Activated naive CD4-positive, alpha-beta T cell treated with anti-CD3 and anti-CD28 coated beads, Interleukin-2, amount 10 ng/mL, durations not matched to agents 7 days and 5 days (primary cell): ENCODE measurements around the gene HOXB5.

Experiments used
- CTCF ChIA-PET: fragments of 350-600 bp; sonication (Branson Sonifier 250); formaldehyde crosslinking; loops from one replicate; lab custom pipeline; 2021; ENCODE audit warnings: antibody characterized with exemption; lab: Charles Lee
- DNase-seq: peaks from one replicate; pipeline ENCODE4 v3.0.0-alpha.2; 2020
- H3K27ac Mint-ChIP-seq: one replicate; pipeline ENCODE4 v1.8.0; 2021; ENCODE audit warnings: mild to moderate bottlenecking, moderate library complexity, mixed read lengths
- H3K27me3 Mint-ChIP-seq: one replicate; pipeline ENCODE4 v1.8.0; 2021; ENCODE audit warnings: mild to moderate bottlenecking, mixed read lengths
- H3K36me3 Mint-ChIP-seq: one replicate; pipeline ENCODE4 v1.8.0; 2021; ENCODE audit warnings: mixed read lengths
- H3K4me1 Mint-ChIP-seq: one replicate; pipeline ENCODE4 v1.8.0; 2021; ENCODE audit warnings: mixed read lengths
- H3K4me3 Mint-ChIP-seq: one replicate; pipeline ENCODE4 v1.8.0; 2021; ENCODE audit warnings: mild to moderate bottlenecking, moderate library complexity, mixed read lengths
- H3K9me3 Mint-ChIP-seq: one replicate; pipeline ENCODE4 v1.8.0; 2021; ENCODE audit warnings: mixed read lengths

HOXB5 gene

DNA sequence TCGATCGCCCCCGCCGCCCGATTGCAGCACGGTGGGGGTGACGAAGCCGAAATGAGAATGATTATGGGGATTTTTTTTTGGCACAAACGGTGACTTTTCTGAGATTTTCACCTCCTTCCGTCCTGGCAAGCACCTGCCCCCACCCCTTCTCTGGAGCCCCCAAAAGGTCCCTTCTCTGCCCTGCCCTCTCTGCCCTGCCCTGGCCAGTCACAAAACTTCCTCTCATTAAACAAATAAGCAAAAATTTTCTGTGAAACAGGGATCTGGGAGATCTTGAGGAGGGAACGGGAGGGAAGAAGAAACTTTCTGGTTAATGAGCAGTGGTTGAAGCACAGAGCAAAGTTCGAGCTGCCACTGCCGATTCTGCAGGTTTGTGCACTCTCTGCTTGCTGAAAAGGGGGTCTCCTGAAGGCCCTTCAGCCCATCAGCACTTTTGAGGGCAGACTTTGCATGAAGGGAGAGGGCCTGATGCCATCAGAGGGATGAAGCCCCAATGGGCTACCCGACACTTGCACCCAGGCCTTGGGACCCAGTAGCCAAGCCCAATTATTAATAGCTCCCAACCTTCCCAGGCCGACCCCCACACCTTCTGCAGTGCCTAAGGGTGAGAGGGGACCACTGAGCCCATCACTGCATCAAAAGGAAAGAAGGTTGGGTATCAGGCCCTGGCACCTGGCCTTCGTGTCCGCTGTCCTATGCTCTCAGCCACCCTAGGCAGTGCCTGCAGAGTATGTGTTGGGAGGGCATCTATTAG lies 22.6 kb upstream of the HOXB5 start:
- Mint-ChIP-seq H3K27me3 (peaks cover 100% of the 10 kb centered on the region), H3K27ac (peak overlapping the region; percentile 69), H3K4me1 (peaks cover 53% of the 10 kb centered on the region), H3K36me3 (peaks cover 4% of the 10 kb centered on the region), H3K9me3 (no peaks in the 10 kb centered on the region), H3K4me3 (no peak overlapping the region)
- DNase-seq, result no peak
- CTCF ChIA-PET, result interaction anchor here (2.8 kb wide), 1 partner anchor 10 kb away, joined by 11 read pairs; the partner anchor contains the start of gene HOXB9

DNA sequence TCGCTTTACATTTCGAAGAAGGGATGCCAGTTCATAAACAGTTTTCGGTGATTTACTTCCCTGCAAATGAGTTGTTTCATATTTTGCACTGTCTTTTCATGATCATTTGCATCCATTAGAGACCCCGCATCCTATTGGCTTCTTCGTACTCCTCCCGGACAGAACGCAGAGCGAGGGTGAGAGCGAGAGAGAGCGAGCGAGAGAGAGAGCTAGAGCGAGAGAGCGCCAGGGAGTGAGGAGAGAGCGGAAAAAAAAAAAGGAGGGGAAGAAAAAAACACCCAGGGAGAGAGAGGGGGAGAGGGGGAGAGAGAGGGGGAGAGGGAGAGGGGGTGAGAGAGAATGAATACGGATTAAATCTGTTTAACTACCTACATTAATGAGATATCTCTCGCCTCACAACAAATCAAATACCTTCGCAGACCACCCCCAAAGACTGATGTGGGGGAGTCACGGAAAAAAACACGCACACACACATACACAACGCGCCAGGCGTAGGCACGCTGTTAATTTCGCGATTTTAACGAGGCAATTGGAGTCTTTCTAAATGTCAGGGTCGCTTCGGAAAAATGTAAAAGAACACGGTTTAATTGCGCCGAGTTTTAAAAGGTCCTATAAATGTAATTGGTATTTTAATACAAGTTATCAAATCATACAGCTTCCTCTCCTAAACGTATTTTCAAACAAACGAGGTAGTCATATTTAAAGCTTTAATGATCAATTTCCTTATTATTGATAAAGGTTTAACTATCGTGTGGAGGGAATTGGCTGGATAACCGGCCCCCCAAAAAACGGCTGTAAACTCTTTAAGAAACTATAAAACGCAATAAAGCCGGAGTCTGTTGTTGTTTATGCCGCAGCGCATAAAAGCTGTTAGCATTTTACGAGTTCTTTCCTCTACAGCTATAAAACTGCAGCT lies 21.7 kb upstream of the HOXB5 start, which contains the start of gene HOXB8:
Gene HOXB8, minus strand, starts transcription at position 246 of the 916 bp plus-strand sequence. CDS start 588 bp downstream, outside the sequence.
- Mint-ChIP-seq H3K36me3 (peaks cover 4% of the 10 kb centered on the region), H3K9me3 (no peaks in the 10 kb centered on the region), H3K4me1 (peaks cover 59% of the 10 kb centered on the region), H3K27me3 (peaks cover 100% of the 10 kb centered on the region), H3K4me3 (peak within 1 kb of the TSS; percentile 18), H3K27ac (peak within 1 kb of the TSS; percentile 75)
- CTCF ChIA-PET, result interaction anchor here (2.8 kb wide), 1 partner anchor 11 kb away, joined by 11 read pairs; the partner anchor contains the start of gene HOXB9
- no peak for DNase-seq

GRCh38 chr17:48613862-48614694 lies 20.5 kb upstream of the HOXB5 start:
- Mint-ChIP-seq H3K4me1 (peaks cover 58% of the 10 kb centered on the region), H3K27ac (peak overlapping the region; percentile 75), H3K9me3 (no peaks in the 10 kb centered on the region), H3K36me3 (peaks cover 4% of the 10 kb centered on the region), H3K27me3 (peaks cover 100% of the 10 kb centered on the region), H3K4me3 (peak overlapping the region; percentile 18)
- CTCF ChIA-PET, result interaction anchor here (1.0 to 2.8 kb wide), 3 partner anchors 12 to 109 kb away, joined by 3 to 11 read pairs (median 4); partner anchors contain the start of genes HOXB9 and PRAC2
- peak; percentile 45 for DNase-seq

DNA sequence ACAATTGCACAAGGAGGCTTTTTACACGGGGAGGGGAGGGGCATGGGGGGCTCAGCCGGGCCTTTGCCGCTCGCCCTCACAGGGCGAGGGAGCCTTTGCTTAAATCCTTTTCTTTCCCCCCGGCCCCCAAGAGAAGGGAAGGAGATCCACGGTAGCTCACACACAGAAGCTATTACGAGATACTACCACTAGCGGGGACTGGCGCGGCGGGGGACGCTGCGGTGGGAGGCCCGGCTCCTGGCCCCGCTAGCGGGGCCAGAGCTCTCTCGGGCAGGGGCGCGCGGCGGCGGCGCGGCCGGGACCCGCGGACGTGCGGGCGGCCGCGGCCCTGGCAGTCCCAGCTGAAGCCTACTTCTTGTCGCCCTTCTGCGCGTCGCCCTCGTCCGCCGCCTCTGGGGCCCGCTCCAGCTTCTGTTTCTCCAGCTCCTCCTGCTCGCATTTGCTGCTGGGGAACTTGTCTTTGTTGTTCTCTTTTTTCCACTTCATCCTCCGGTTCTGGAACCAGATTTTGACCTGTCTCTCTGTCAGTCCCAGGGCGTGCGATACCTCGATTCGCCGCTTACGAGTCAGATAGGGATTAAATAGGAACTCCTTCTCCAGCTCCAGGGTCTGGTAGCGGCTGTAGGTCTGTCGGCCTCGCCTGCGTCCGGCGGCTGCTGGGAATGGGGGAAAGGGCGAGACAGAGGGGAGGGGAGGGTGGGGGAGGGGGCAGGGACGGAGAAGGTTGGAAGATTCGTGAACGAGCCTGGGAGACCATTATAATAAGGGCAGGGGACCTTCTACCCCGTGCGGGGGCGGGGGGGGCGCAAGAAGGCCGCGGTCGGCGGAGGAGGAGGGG lies 19.5 kb upstream of the HOXB5 start:
- Mint-ChIP-seq H3K36me3 (peaks cover 3% of the 10 kb centered on the region), H3K9me3 (no peaks in the 10 kb centered on the region), H3K4me3 (peak overlapping the region; percentile 61), H3K4me1 (peaks cover 48% of the 10 kb centered on the region), H3K27ac (peak overlapping the region; percentile 75), H3K27me3 (peaks cover 100% of the 10 kb centered on the region)
- CTCF ChIA-PET, result interaction anchor here (0.8 to 2.8 kb wide), 10 partner anchors 10 to 350 kb away, joined by 3 to 11 read pairs (median 4); partner anchors contain the start of genes HOXB5 and HOXB9
- peak; percentile 62 for DNase-seq

DNA sequence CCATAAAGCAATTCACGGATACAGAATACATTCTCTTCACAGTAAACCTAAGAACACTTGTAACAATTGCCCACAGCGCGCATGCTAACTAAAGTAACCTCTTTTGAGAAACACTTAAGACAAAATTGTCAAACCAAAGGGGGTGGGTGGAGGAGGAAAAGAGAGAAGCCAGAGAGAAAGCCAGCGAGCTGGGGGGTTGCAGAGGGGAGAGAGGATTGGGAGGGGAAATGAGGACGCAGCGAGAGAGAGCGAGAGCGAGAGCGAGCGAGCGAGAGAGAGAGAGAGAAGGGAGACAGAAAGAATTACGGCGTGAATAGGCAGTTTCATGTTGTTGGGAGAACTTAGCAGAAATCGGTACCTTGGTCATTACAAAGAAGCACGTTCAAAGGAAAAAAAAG lies 18.9 kb upstream of the HOXB5 start:
- Mint-ChIP-seq H3K9me3 (no peaks in the 10 kb centered on the region), H3K4me1 (peaks cover 45% of the 10 kb centered on the region), H3K27ac (peak overlapping the region; percentile 66), H3K4me3 (peak overlapping the region; percentile 57), H3K27me3 (peaks cover 100% of the 10 kb centered on the region), H3K36me3 (peaks cover 3% of the 10 kb centered on the region)
- DNase-seq, result no peak
- CTCF ChIA-PET, result interaction anchor here (0.8 to 1.4 kb wide), 8 partner anchors 10 to 349 kb away, joined by 3 to 5 read pairs (median 4); partner anchors contain the start of gene HOXB5

DNA sequence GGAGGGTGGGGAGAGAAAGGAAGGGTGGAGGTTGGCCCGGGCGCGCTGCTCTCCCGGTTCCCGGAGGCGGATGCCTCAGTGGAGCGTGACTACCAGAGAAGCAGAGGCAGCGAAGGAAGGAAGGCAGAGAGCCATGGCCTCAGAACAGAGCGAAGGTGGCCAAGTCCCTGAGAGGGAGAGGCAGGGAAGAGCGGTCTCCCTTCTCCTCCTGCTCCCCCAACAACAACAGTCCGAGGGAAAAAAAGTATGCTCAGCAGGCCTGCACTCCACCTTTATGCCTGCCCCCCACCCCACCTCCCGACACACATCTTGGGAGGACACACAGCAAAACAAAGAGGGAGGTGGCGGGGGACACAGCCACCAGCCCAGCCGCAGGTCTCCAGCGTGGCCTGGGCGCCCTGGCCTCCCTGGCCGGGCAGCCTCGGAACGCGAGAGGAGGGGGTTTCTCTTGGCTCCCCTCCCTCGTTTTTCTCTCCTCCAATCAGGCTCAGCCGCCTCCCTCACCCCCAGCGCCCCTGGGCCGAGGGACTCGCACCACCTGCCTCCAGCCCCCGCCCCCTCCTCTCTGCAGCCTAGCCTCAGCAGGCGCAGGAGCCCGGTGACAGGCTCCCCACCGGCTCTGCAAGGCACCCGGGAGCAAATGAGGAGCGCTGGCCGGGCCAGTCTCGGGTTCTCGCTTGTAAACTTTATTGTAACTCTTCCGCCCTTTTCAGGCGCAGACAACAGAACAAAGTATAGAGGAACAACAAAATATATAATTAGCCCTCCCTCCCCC lies 18.3 kb upstream of the HOXB5 start:
- Mint-ChIP-seq H3K27ac (peak overlapping the region; percentile 52), H3K36me3 (peaks cover 1% of the 10 kb centered on the region), H3K4me1 (peaks cover 39% of the 10 kb centered on the region), H3K4me3 (peak overlapping the region; percentile 83), H3K9me3 (no peaks in the 10 kb centered on the region), H3K27me3 (peaks cover 100% of the 10 kb centered on the region)
- CTCF ChIA-PET, result interaction anchor here (1.4 kb wide), 2 partner anchors 13 to 349 kb away, joined by 4 to 5 read pairs; no protein-coding TSS in a partner anchor
- DNase-seq, result peak; percentile 37

DNA sequence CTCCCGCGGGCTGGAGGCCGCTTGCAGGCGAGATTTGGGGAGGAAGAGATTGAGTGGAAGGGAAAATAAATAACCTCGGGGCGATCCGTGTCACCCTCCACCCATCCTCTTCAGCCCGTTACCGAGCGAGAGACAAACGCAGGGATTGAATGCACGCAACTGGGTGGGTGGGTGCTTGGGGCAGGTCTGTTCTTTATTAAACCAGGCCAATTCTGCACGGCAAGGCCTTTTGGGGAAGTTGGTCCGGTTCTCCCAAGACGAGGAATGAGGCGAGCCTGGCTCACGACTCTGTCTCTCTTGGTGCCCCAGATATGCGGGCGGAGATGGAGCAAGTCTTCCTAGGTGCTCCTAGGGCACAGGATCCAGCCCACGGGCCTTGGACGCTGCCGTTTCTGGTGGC lies 17.6 kb upstream of the HOXB5 start:
- Mint-ChIP-seq H3K27me3 (peaks cover 100% of the 10 kb centered on the region), H3K4me3 (peak overlapping the region; percentile 83), H3K36me3 (no peaks in the 10 kb centered on the region), H3K9me3 (no peaks in the 10 kb centered on the region), H3K4me1 (peaks cover 37% of the 10 kb centered on the region), H3K27ac (peak overlapping the region; percentile 61)
- DNase-seq, result no peak
- CTCF ChIA-PET, result no interaction called here

GRCh38 chr17:48610282-48611211 lies 17.0 kb upstream of the HOXB5 start, which contains the start of gene HOXB7:
TSS of gene HOXB7 (minus strand) at chr17:48611017. CDS start at chr17:48610918, 99 bp downstream.
- H3K36me3 Mint-ChIP-seq, result no peaks in the 10 kb centered on the region
- peak; percentile 77 for DNase-seq
- peaks cover 37% of the 10 kb centered on the region for H3K4me1 Mint-ChIP-seq
- H3K27ac Mint-ChIP-seq, result peak within 1 kb of the TSS; percentile 61
- peak within 1 kb of the TSS; percentile 83 for H3K4me3 Mint-ChIP-seq
- H3K9me3 Mint-ChIP-seq, result no peaks in the 10 kb centered on the region
- CTCF ChIA-PET, result interaction anchor here (1.1 to 1.7 kb wide), 2 partner anchors 8 to 17 kb away, joined by 5 to 8 read pairs; partner anchors contain the start of gene HOXB5
- H3K27me3 Mint-ChIP-seq, result peaks cover 100% of the 10 kb centered on the region

DNA sequence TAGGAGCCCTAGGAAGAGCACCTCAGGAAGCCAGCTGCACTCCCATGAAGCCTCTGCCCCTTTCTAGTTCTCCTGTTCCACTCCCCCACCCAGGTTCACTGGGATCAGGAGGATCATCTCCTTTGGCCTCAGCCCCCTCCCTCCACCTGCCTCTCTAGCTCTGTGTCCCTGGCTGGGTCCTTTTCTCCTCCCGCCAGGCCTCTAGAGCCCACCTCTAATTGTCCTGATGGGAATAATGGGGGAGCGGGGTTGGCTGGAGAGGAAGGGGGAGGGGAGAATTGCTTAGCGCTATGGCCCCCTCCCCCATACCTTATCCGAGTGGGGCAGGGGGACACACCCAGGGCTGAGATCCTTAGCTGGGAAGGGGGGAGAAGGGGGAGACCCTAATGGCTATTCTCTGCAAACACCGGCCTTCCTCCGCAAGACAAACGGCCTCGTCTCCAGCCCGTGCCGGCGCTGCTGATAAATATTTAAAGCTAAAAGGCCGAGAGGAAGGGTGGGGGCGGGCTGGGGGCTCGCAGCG lies 16.2 kb upstream of the HOXB5 start:
- H3K27ac Mint-ChIP-seq, result no peak overlapping the region
- H3K36me3 Mint-ChIP-seq, result no peaks in the 10 kb centered on the region
- H3K4me1 Mint-ChIP-seq, result peaks cover 40% of the 10 kb centered on the region
- peaks cover 100% of the 10 kb centered on the region for H3K27me3 Mint-ChIP-seq
- peak overlapping the region; percentile 83 for H3K4me3 Mint-ChIP-seq
- CTCF ChIA-PET, result interaction anchor here (1.1 to 1.7 kb wide), 2 partner anchors 9 to 17 kb away, joined by 5 to 8 read pairs; partner anchors contain the start of gene HOXB5
- DNase-seq, result no peak
- H3K9me3 Mint-ChIP-seq, result no peaks in the 10 kb centered on the region

DNA sequence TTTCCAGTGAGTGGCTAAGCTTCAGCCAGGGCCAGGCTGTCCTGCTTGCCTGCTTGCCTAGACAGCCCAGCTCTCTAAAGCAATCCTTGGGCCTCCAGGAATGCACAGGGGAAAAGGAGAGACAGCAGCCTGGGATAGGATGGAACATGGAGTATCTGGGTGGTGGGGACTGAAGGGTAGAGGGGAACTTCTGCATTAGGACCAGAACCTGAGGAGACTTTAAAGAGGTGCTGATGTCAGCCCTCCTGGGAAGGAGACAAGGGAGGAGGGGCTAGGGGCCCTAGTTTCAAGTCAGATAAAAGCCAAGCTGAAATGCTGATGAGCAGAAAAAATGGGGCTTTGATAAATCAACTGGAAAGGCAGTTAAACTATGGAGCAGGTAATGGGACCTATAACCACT lies 15.5 kb upstream of the HOXB5 start:
- Mint-ChIP-seq H3K4me1 (peaks cover 44% of the 10 kb centered on the region), H3K27me3 (peaks cover 100% of the 10 kb centered on the region), H3K9me3 (no peaks in the 10 kb centered on the region), H3K27ac (no peak overlapping the region), H3K36me3 (no peaks in the 10 kb centered on the region), H3K4me3 (no peak overlapping the region)
- CTCF ChIA-PET, result interaction anchor here (1.1 to 1.7 kb wide), 3 partner anchors 9 to 28 kb away, joined by 3 to 8 read pairs (median 5); partner anchors contain the start of gene HOXB5
- DNase-seq, result no peak

DNA sequence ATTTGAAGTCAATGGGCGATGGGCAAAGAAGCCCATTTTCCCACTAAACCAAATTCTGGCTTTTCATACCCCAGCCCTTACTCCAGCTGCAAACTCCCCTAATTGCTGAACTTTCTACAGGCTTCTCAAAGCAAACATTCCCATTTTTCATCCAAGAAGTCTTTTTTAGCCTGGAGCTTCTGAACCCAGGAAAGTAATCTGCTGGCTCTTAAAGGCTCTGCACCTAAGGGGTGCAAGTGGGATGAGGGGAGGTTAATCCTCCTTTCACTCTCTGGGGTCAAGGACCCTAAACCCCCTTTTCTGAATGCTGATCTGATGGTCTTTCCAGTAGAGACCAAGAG lies 14.9 kb upstream of the HOXB5 start:
- no peaks in the 10 kb centered on the region for H3K36me3 Mint-ChIP-seq
- H3K4me1 Mint-ChIP-seq, result peaks cover 43% of the 10 kb centered on the region
- CTCF ChIA-PET, result interaction anchor here (1.1 to 1.7 kb wide), 3 partner anchors 10 to 28 kb away, joined by 3 to 8 read pairs (median 5); partner anchors contain the start of gene HOXB5
- H3K9me3 Mint-ChIP-seq, result no peaks in the 10 kb centered on the region
- no peak overlapping the region for H3K27ac Mint-ChIP-seq
- DNase-seq, result no peak
- H3K27me3 Mint-ChIP-seq, result peaks cover 100% of the 10 kb centered on the region
- H3K4me3 Mint-ChIP-seq, result no peak overlapping the region
